GM21825 (cell line): Measurements from ENCODE around the gene PNPLA3.

Experiments
- ATAC-seq: cut with Tn5 transposase; IDR thresholded peaks from one replicate; pipeline ENCODE4 v1.9.1; 2021; ENCODE audit warnings: mild to moderate bottlenecking, moderate library complexity; ENCODE audit not compliant: unreplicated experiment

Gene PNPLA3

GRCh38 chr22:43991316-43992020, 67.9 kb downstream of the PNPLA3 start:
- no peak for ATAC-seq

GRCh38 chr22:43992331-43992821, 68.8 kb downstream of the PNPLA3 start:
- no peak for ATAC-seq

DNA sequence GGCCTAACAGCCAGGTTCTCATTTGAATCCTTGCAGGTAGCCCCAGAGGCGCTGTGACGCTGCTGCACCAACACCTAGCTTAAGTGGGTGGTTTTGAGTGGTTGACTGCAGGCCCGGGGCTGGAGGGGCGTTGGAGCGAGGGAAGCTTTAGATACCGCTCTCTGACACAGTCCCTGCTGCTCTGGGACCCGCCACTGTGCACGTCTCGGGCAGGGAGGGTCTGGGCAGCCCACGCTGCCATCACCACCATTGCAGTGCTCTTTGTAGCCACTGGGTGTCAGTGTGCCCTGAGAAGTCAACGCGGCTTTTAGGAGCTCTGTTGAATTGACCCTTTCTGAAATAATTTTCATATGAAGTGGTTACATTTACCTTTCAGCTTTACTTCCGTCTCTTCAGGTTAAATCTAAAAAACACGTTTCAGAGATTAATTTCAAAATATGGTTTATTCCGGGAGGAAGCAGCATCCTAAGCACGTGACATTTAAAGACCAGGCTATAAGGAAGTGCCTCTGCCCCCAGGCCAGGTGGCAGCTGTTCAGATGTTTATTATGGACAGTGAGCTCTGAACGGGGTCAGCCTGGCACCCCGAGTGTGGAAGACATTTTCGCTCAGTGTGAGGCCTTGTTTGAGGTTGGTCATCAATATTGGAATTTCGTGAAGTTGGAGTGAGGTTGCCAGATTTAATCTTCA, 69.6 kb downstream of the PNPLA3 start:
- no peak for ATAC-seq

- ATAC-seq = no peak
Observed at GRCh38 chr22:43994006-43994405, 70.4 kb downstream of the PNPLA3 start.

DNA sequence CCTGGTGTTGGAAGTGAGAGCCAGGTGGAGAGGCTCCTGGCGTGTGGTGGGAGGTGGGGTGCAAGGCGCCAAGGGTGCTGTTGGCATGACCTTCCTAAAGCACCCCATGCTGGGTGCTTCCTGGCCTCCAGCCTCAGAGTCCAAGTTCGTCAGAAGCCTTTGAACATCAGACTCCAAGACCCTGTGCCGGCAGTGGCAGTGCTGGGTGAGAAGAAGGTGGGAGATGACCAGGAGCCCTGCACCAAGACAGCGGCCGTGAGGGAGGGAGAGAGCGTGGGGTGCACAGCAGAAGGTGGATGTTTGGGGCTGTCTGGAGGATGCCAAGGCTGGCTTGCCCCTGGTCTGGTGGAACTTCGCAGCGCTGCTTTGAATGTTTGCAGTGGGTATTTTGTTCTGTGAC, 70.8 kb downstream of the PNPLA3 start:
- ATAC-seq = no peak

DNA sequence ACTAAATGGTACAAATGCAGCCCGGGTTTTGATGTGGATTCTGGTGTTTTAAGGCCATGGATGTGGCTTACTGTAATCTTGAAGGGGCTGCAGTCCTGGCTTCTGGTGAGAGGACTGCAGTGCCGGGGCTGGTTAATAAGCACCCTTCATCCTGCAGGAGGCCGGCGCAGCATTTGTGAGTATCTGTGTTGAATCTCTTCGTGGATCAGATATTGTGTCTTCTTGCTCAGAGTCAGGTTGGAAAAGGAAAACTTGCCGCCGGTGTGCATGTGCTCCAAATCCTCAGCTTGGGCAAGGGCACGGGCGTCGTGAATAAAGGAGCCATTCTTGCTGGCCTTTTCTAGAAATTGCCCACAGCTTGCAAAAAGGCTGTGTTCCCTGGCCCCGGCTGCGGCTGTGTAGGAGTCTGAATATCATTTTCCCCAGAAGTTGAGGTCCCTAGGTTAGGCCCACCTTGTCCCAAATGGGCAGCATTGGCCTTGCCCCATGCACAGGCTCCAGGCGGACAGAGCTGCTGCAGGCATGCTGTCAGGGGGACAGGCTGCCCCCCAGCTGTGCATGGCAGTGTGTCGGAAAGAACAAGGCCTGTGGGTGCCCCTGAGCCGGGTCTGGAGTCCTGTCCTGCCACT, 71.6 kb downstream of the PNPLA3 start:
- ATAC-seq = no peak

DNA sequence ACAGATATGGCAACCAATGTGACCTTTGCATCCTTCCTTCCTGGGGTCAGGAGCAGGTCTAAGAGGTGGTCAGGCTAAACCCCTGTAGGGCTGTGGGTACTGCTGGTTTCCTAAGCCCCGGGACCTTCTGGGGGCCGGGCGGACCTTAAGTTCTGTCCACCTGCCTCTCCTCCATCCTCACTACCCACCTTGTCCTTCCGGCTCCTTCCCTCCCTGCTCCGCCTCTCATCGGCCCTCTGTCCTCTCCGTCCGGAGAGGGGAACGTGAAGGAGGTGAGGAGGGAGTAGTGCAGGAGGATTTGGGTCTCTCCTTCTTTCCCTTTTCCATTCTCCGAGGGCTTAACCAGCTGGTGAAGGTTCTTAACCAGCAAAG, 72.2 kb downstream of the PNPLA3 start:
- ATAC-seq = no peak

DNA sequence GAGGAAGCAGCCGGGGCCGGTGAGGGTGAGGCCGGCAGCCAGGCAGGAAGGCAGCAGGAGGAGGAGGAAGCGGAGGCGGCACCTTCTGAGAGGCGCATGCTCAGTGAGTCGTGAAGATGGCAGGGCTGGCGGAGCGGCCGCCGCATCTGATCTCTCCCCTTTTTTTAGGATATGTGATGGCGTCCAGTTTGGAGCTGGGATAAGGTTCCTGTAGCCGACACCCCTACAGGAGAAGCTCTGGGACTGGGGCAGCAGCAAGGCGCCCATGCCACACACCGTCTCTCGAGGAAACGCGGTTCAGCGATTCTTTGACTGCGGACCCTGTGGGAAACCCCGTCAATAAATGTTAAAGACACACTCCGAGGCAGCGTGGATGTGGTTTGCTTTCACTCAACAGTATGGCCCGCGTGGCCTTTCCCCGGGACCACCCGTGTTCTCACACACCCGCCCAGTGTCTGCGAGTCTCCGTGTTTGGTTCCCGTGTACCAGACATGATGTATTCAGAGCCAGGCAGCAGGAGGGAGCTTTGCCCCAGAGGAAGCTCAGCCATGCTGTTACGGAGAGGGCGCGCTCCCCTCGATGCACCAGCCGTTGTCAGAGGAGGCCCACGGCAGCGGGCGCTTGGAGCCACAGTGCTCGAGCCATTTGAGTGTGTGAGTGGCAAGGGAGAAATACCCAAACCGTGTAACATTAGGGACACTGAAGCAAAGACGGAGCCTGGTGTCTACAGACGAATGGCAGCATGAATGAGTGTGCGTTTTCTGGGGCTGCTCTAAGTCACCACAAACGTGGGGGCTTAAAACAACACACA, 72.8 kb downstream of the PNPLA3 start:
- ATAC-seq = peak; percentile 50

DNA sequence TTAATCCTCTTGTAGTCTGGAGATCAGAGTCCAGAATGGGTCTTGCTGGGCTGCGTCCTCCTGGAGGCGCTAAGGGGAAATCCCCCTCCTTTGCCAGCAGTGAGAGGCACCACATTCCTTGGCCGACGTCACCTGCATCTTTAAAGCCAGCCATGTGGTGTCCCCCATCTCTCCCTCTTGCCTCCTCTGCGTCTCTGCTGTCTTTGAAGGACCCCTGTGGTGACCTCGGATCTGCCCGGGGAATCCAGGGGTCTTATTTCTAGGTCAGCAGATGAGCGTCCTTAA, 73.3 kb downstream of the PNPLA3 start:
- no peak for ATAC-seq
